HG02938 (cell line): ENCODE results near the gene KLRC4.
A peak's percentile ranks its signal among the peaks of the same experiment; 100 is the strongest.
"Not testable (repeated sequence)": the region's sequence is repeated elsewhere in the genome, so short reads cannot be mapped to it uniquely, and the experiment has no call there.

Experiments used
- ATAC-seq: cut with Tn5 transposase; IDR thresholded peaks from one replicate; pipeline ENCODE4 v1.9.1; 2021; ENCODE audit warnings: mild to moderate bottlenecking, moderate library complexity; ENCODE audit not compliant: unreplicated experiment

Gene KLRC4

DNA sequence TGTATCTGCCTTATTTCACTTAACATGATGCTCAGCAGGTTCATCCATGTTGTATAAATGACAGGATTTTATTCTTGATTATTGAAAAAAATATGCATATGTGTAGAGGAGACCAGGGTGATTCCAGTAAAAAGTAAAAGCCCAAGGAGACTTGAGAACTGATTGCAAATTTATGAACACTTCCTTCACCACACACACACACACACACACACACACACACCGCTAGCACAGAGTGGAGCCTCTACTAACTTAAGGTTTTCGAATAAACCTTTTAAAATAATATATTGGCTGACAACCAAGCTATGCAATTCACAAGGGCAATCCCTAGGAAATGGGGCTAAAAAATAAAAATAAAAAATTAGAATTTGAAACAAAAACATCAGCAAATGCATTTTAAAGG lies 11.4 kb downstream of the KLRC4 start:
- ATAC-seq, result no peak

DNA sequence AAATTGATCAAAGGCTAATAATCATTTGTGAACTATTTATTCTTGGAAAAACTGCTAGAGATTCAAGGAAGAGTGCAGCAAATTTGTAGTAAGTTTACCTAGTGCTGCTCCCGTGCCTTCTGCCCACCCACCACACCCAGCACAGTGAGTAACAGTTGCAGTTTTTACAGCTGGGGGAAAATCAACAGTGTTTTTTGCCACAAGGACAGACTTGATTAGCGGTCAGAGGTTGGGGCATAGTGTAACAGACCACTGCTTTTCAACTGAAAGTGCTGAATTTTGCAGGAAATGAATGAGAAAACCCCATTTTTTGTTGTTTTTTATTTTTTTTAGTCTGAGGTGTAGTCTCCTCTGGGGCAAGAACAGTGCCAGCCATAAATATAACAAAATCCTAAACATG lies 12.3 kb downstream of the KLRC4 start:
- no peak for ATAC-seq

- not testable (repeated sequence) for ATAC-seq
These were observed 13.4 kb downstream of the KLRC4 start for GRCh38 chr12:10396176-10396575.

DNA sequence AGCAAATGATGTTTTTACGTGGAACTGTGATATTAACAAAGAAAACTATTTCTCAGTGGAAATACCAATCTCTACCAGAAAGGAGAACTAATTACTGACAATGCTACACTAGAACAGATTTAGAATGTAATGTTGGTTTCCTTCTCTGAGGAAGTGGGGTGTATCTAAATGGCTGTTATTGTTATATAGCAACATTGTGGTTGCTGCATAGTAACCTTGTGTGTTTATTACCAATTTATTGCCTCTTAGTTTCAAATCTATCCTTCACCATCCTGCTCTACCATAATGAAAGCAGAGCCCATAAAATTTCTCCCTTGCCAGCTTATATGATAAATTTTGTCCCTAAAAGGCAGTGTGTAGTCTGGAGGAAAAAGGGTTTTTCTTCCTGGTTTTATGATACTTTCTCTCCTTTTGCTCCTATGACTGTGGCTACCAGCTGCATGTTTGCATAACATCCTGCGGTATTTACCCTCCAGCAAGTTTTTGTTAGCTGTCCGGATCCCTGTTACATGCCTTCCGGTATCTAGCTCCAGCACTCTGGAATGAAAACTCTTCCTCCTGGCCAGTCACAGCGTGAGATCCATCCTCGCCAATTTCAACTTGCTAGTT lies 14.1 kb downstream of the KLRC4 start:
- ATAC-seq, result peak; percentile 82

GRCh38 chr12:10394531-10395152 lies 14.9 kb downstream of the KLRC4 start:
- not testable (repeated sequence) for ATAC-seq

GRCh38 chr12:10393291-10393690 lies 16.3 kb downstream of the KLRC4 start:
- ATAC-seq, result no peak

- ATAC-seq, result peak; percentile 53
These were observed 17.1 kb downstream of the KLRC4 start for GRCh38 chr12:10392394-10392930.

DNA sequence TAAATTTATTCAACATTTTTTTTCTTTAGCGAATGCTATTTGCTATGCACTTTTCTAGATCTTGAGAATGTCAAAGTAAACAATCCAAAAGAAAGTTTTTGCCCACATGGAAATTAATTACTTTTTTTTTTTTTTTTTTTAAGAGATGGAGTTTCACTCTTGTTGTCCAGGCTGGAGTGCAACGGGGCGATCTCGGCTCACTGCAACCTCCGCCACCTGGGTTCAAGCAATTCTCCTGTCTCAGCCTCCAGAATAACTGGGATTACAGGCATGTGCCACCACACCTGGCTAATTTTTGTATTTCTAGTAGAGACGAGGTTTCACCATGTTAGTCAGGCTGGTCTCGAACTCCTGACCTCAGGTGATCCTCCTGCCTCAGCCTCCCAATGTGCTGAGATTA lies 18.6 kb downstream of the KLRC4 start:
- not testable (repeated sequence) for ATAC-seq

DNA sequence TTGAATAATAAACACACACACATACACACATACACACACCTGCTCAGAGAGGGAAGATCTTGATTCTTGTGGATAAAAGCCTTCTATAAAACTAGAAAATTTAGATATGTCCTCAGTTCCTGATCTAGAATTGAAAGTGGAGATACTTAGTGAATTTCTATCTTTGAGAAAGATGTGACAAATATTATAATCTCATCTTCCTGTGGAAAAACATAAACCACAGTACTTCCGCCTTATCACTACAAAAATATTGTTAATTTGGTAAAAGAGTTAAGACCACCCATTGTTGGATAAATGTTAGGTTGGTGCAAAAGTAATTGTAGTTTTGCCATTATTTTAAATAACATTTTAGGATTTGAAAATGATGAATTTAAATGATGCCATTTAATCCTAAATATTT lies 19.7 kb downstream of the KLRC4 start, which contains the start of gene KLRK1:
Gene KLRK1, minus strand, starts transcription at position 138 of the 400 bp plus-strand sequence. CDS start 1,231 bp downstream, outside the sequence.
- no peak for ATAC-seq

- no peak for ATAC-seq
These were observed 20.7 kb downstream of the KLRC4 start for GRCh38 chr12:10388624-10389413.

DNA sequence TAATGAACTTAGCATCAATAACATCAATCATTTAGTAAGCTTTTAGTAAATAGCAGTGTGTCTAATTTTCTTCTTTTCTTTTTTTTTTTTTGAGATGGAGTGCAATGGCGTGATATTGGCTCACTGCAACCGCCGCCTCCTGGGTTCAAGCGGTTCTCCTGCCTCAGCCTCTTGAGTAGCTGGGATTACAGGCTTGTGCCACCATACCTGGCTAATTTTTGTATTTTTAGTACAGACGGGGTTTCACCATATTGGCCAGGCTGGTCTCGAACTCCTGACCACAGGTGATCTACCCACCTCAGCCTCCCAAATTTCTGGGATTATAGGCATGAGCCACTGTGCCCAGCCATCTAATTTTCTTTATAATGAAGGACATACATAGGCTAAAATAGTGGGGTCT lies 22.1 kb downstream of the KLRC4 start:
- ATAC-seq, result not testable (repeated sequence)

GRCh38 chr12:10386857-10387256 lies 22.7 kb downstream of the KLRC4 start:
- ATAC-seq, result no peak

DNA sequence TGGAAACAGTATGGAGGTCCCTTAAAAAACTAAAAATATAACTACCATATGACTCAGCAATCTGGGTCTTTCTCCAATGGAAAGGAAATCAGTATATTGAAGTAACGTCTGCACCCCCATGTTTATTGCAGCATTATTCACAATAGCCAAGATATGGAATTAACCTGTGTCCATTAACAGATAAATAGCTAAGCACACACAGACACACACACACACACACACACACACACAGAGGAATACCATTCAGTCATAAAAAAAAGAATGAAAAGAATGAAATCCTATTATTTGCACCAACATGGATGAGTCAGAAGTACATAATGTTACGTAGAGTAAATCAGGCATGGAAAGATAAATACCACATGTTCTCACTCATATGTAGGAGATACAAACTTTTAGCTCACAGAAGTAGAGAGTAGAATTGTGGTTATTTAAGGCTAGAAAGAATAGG lies 24.4 kb downstream of the KLRC4 start:
- ATAC-seq, result no peak

DNA sequence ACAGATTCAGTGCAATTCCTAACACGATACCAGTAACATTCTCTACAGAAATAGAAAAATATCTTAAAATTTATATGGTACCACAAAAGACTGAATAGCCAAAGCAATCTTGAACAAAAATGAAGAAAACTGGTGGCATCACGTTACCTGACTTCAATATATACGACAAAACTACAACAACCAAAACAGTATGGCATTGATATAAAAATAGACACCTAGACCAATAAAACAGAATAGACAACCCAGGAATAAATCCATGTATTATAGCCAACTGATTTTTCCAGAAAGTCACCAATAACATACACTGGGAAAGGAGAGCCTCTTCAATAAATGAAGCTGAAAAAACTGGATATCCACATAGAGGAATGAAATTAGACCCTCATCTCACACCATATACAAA lies 25.4 kb downstream of the KLRC4 start:
- no peak for ATAC-seq

- ATAC-seq, result no peak
These were observed 27.5 kb downstream of the KLRC4 start for GRCh38 chr12:10381928-10382628.

GRCh38 chr12:10378737-10379136 lies 30.8 kb downstream of the KLRC4 start:
- not testable (repeated sequence) for ATAC-seq

DNA sequence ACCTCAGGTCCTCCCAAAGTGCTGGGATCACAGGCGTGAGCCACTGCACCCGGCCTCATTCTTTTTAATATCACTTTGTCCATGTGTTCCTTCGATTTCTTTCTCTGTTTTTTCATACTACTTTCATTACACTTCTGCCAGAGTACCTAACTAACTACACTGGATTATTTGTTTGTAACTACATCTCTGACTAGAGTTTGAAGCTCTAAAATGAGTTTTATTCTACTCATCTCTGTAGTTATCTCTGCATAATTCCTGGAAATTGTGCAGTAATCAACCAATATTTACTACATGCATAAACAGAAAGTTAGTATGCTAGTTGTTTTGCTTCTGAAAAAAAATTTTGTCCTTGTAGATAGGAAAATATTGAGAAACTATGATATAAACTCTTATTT lies 34.9 kb downstream of the KLRC4 start:
- no peak for ATAC-seq

GRCh38 chr12:10372559-10372958 lies 37.0 kb downstream of the KLRC4 start:
- no peak for ATAC-seq

GRCh38 chr12:10371893-10372535 lies 37.5 kb downstream of the KLRC4 start:
- not testable (repeated sequence) for ATAC-seq
